Ishikawa (cell line): ENCODE results near the gene IL3RA.

ENCODE experiments used
- CEBPB ChIP-seq: IDR thresholded peaks from 2 replicates; pipeline ENCODE4 v1.6.1; 2012
- CREB1 ChIP-seq: IDR thresholded peaks from 2 replicates; pipeline ENCODE4 v1.6.1; 2012; ENCODE audit warnings: low read depth
- EGR1 ChIP-seq: IDR thresholded peaks from 2 replicates; pipeline ENCODE4 v1.6.1; 2012
- EP300 ChIP-seq: IDR thresholded peaks from 2 replicates; pipeline ENCODE4 v1.6.1; 2012; ENCODE audit warnings: borderline replicate concordance
- FOXM1 ChIP-seq: IDR thresholded peaks from 2 replicates; pipeline ENCODE4 v1.6.1; 2012; ENCODE audit warnings: low read depth, borderline replicate concordance
- MAX ChIP-seq: IDR thresholded peaks from 2 replicates; pipeline ENCODE4 v1.6.1; 2012
- NFIC ChIP-seq: IDR thresholded peaks from 2 replicates; pipeline ENCODE4 v1.6.1; 2012
- RAD21 ChIP-seq: IDR thresholded peaks from 2 replicates; pipeline ENCODE4 v1.6.1; 2012; ENCODE audit warnings: low read depth
- REST ChIP-seq: IDR thresholded peaks from 2 replicates; pipeline ENCODE4 v1.6.1; 2012; ENCODE audit warnings: low read depth, mild to moderate bottlenecking
- TAF1 ChIP-seq: IDR thresholded peaks from 2 replicates; pipeline ENCODE4 v1.6.1; 2012; ENCODE audit warnings: low read depth, mild to moderate bottlenecking
- TCF12 ChIP-seq: IDR thresholded peaks from 2 replicates; pipeline ENCODE4 v1.6.1; 2012; ENCODE audit warnings: low read depth
- TEAD4 ChIP-seq: IDR thresholded peaks from 2 replicates; pipeline ENCODE4 v1.6.1; 2012
- USF1 ChIP-seq: IDR thresholded peaks from 2 replicates; pipeline ENCODE4 v1.6.1; 2012
- YY1 ChIP-seq: IDR thresholded peaks from 2 replicates; pipeline ENCODE4 v1.6.1; 2012; ENCODE audit warnings: low read depth
- ZBTB7A ChIP-seq: IDR thresholded peaks from 2 replicates; pipeline ENCODE4 v1.6.1; 2012; ENCODE audit warnings: low read depth

Gene IL3RA

GRCh38 chrX:1295550-1295949 lies 41.0 kb upstream of the IL3RA start:
- no peak for TF ChIP-seq NFIC
- no peak for TF ChIP-seq EGR1
- no peak for TF ChIP-seq TEAD4
- TF ChIP-seq EP300 = no peak
- TF ChIP-seq RAD21 = no peak
- TF ChIP-seq MAX = no peak
- TF ChIP-seq CREB1 = no peak
- no peak for TF ChIP-seq USF1
- no peak for TF ChIP-seq YY1
- TF ChIP-seq ZBTB7A = no peak
- TF ChIP-seq FOXM1 = no peak
- no peak for TF ChIP-seq TAF1
- no peak for TF ChIP-seq REST
- no peak for TF ChIP-seq CEBPB
- TF ChIP-seq TCF12 = no peak

- TF ChIP-seq TAF1 (no peak), EP300 (no peak), USF1 (no peak), FOXM1 (no peak), CREB1 (no peak), MAX (no peak), REST (no peak), TEAD4 (no peak), RAD21 (no peak), TCF12 (no peak), CEBPB (no peak)
Measured at GRCh38 chrX:1300449-1300848, 36.1 kb upstream of the IL3RA start.

- no peak for TF ChIP-seq RAD21
- no peak for TF ChIP-seq TEAD4
- TF ChIP-seq YY1 = no peak
- TF ChIP-seq EP300 = no peak
- TF ChIP-seq CREB1 = no peak
- no peak for TF ChIP-seq TCF12
- no peak for TF ChIP-seq ZBTB7A
- no peak for TF ChIP-seq TAF1
- no peak for TF ChIP-seq REST
- TF ChIP-seq USF1 = no peak
- no peak for TF ChIP-seq FOXM1
- no peak for TF ChIP-seq EGR1
- TF ChIP-seq CEBPB = no peak
- no peak for TF ChIP-seq MAX
- TF ChIP-seq NFIC = no peak
Measured at GRCh38 chrX:1305411-1305810, 31.2 kb upstream of the IL3RA start.

GRCh38 chrX:1306909-1307625 lies 29.5 kb upstream of the IL3RA start:
- no peak for TF ChIP-seq NFIC
- no peak for TF ChIP-seq TCF12
- no peak for TF ChIP-seq EGR1
- no peak for TF ChIP-seq TAF1
